ENCODE measurements around the gene KRTAP16-1.

Gene KRTAP16-1

GRCh38 chr17:41345992-41346391 is 36.9 kb upstream of the KRTAP16-1 start:
- no peak for FAIRE-seq

GRCh38 chr17:41343029-41343428 is 33.9 kb upstream of the KRTAP16-1 start:
- no peak for DNase-seq (ENCODE audit: insufficient read length, low spot score)
- no peak for TF ChIP-seq CTCF (IDR thresholded peaks at IDR 0.05; ENCODE audit: insufficient read depth, missing control alignments)
- FAIRE-seq = no peak

More at GRCh38 chr17:41345992-41346391, 36.9 kb upstream of the KRTAP16-1 start:
- DNase-seq (ENCODE audit: insufficient read length, low spot score) = no peak
- TF ChIP-seq CTCF (IDR thresholded peaks at IDR 0.05; ENCODE audit: insufficient read depth, missing control alignments) = no peak

- no peak for TF ChIP-seq CTCF (IDR thresholded peaks at IDR 0.05; ENCODE audit: insufficient read depth, missing control alignments)
- FAIRE-seq (no peak), DNase-seq (ENCODE audit: insufficient read length, low spot score) (no peak)
Observed at GRCh38 chr17:41340934-41341861, 32.1 kb upstream of the KRTAP16-1 start.

GRCh38 chr17:41340494-41340893 is 31.4 kb upstream of the KRTAP16-1 start:
- no peak for TF ChIP-seq CTCF (IDR thresholded peaks at IDR 0.05; ENCODE audit: insufficient read depth, missing control alignments)
- DNase-seq (ENCODE audit: insufficient read length, low spot score) (no peak), FAIRE-seq (no peak)

GRCh38 chr17:41339571-41340172 is 30.6 kb upstream of the KRTAP16-1 start:
- no peak for FAIRE-seq
- TF ChIP-seq CTCF (IDR thresholded peaks at IDR 0.05; ENCODE audit: insufficient read depth, missing control alignments) = no peak
- no peak for DNase-seq (ENCODE audit: insufficient read length, low spot score)

GRCh38 chr17:41338961-41339485 is 29.9 kb upstream of the KRTAP16-1 start:
- no peak for FAIRE-seq
- TF ChIP-seq CTCF (IDR thresholded peaks at IDR 0.05; ENCODE audit: insufficient read depth, missing control alignments) = no peak
- no peak for DNase-seq (ENCODE audit: insufficient read length, low spot score)

All from D721Med (cell line).